ENCODE data around the gene MAN2A2. TPM values are rescaled to one million over a fixed set of nuclear protein-coding genes. Genes with fewer than 3 reads are reported as not detected.

The MAN2A2 gene
- total RNA-seq, 4 donors from 2014 or later, result 76.2 to 188 (median 141) TPM

DNA sequence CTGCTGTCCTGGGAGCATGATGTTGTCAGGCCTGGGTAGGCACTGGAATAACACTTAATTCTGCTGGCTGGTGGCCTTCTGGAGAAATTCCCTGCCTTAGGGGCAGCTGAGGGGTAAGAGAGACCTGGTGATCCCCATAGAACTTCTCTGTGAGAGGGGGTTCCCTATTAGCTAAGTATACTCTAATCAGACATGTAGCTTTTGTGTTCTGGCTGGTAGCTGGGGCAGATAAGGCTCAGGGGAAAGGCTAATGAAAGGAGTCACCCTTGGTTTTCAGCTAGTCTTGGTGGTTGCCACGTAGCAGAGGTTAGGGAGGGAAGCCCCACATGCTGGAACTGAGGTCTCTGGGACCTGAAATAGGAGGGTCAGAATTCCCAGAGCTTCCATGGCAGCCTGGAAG is 30.2 kb downstream of the MAN2A2 start:
- TF ChIP-seq, protein P1, sequence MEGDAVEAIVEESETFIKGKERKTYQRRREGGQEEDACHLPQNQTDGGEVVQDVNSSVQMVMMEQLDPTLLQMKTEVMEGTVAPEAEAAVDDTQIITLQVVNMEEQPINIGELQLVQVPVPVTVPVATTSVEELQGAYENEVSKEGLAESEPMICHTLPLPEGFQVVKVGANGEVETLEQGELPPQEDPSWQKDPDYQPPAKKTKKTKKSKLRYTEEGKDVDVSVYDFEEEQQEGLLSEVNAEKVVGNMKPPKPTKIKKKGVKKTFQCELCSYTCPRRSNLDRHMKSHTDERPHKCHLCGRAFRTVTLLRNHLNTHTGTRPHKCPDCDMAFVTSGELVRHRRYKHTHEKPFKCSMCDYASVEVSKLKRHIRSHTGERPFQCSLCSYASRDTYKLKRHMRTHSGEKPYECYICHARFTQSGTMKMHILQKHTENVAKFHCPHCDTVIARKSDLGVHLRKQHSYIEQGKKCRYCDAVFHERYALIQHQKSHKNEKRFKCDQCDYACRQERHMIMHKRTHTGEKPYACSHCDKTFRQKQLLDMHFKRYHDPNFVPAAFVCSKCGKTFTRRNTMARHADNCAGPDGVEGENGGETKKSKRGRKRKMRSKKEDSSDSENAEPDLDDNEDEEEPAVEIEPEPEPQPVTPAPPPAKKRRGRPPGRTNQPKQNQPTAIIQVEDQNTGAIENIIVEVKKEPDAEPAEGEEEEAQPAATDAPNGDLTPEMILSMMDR (IDR thresholded peaks at IDR 0.05), result no peak
- no peak for TF ChIP-seq POLR2A (IDR thresholded peaks at IDR 0.05)
- H3K27ac ChIP-seq, result no peak overlapping the region
- H3K27me3 ChIP-seq, result no peaks in the 10 kb centered on the region
- DNase-seq, result no peak
- H3K36me3 ChIP-seq, result peaks cover 0 to 9% (median 0%) of the 10 kb centered on the region in 3 donors
- no peak overlapping the region for H3K4me3 ChIP-seq
- peaks cover 3 to 44% (median 15%) of the 10 kb centered on the region in 4 donors for H3K4me1 ChIP-seq
- no peaks in the 10 kb centered on the region for H3K9me3 ChIP-seq

DNA sequence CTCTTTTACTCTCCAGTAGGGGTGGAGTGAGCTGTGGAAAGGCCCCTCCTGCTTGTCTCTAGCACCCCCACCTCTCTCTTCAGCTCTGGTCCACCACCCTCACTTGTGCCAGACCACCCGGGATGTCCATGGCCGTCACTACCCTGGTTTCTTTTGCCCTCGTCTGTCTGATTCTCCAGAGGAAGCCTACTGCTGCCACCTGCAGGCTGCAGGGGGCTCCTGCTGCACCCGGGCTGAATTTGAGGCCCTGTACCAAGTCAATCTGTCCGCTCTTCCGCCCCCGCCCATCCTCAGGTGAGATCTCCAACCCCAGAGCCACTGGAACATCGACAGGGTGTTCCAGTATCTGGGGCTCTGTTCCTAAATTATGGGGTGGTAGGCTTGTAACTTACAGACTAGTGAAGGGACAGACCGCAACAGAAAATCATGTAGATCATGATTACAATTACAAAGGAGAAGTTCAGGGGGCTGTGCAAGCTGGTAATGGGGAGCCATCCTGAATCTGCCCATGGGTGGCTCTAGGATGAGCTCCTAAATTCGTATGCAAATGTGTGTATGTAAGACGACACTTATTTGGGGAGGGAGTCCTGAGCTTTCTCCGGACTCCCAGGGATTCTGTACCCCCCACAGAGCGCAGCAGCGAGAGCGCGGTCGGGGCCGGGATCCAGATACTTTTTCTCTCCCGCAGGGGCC is 31.3 kb downstream of the MAN2A2 start:
- peaks cover 3 to 44% (median 15%) of the 10 kb centered on the region in 4 donors for H3K4me1 ChIP-seq
- peak overlapping the region; percentile 62 to 88 (median 70) for H3K4me3 ChIP-seq
- H3K9me3 ChIP-seq, result no peaks in the 10 kb centered on the region
- TF ChIP-seq, protein P1 (IDR thresholded peaks at IDR 0.05), result peak; percentile 68 to 90 (median 86)
- no peak for TF ChIP-seq POLR2A (IDR thresholded peaks at IDR 0.05)
- DNase-seq, result peak; percentile 90 to 97 (median 93)
- H3K27ac ChIP-seq, result peak overlapping the region; percentile 82 to 86 (median 84)
- H3K36me3 ChIP-seq, result peaks cover 0 to 19% (median 0%) of the 10 kb centered on the region in 3 donors
- H3K27me3 ChIP-seq, result no peaks in the 10 kb centered on the region

DNA sequence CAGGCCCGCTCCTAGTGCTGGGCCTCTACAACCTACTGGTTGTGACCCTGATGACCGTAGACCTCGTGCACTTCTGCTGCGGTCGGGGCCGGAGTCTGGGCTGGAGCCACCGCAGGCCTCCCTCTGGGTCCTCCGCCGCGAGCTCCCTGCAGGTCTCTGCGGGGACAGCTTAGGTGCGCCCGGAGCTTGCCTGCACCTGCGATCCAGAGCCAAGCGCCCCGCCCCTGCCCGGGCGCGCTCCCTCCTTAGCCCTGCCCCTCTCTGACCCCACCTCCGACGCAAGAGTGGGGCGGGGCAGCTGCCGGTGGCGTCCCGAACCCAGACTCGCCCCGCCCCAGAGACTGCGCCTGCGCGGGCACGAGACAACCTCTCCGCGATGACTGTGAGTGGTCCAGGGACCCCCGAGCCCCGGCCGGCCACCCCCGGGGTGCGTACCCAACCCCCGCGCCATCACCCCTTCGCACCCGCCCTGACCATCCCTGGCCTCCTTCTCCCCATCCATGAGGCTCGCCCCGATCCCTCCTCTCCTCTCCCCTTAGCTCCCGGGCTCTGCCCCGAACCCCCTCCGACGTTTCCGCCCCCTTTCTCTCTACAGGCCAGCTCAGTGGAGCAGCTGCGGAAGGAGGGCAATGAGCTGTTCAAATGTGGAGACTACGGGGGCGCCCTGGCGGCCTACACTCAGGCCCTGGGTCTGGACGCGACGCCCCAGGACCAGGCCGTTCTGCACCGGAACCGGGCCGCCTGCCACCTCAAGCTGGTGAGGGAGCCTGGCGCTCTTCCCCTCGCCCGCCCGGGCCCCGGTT is 32.0 kb downstream of the MAN2A2 start, which contains the start of gene UNC45A:
Gene UNC45A (plus strand): TSS at position 337 of the 803 bp plus-strand sequence. CDS start 40 bp downstream, at position 377.
- H3K36me3 ChIP-seq, result peaks cover 0 to 27% (median 0%) of the 10 kb centered on the region in 3 donors
- peaks cover 3 to 44% (median 15%) of the 10 kb centered on the region in 4 donors for H3K4me1 ChIP-seq
- peak; percentile 97 to 98 (median 98) for DNase-seq
- H3K4me3 ChIP-seq, result peak within 1 kb of the TSS; percentile 62 to 88 (median 70)
- no peaks in the 10 kb centered on the region for H3K9me3 ChIP-seq
- TF ChIP-seq POLR2A (IDR thresholded peaks at IDR 0.05), result peak; percentile 93 to 94
- TF ChIP-seq, protein P1 (IDR thresholded peaks at IDR 0.05), result peak in 1 of 6 experiments; percentile 23
- no peaks in the 10 kb centered on the region for H3K27me3 ChIP-seq
- peak within 1 kb of the TSS; percentile 82 to 86 (median 84) for H3K27ac ChIP-seq

DNA sequence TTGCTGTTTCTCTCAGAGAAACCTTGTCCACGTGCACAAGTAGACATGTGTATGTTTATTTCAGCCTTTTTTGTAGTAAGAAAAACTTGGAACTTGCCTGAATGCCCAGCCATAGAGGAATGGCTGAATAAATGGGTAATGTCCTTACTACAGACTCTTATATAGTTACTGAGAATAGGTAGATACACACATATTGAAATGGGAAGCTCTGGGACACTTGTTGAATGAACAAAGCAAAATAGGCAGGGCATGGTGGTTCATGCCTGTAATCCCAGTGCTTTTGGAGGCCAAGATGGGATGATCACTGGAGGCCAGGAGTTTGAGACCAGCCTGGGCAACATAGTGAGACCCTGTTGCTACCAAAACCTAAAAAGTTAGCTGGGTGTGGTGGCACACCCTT is 33.7 kb downstream of the MAN2A2 start:
- Histone ChIP-seq H3K27ac (no peak overlapping the region), H3K4me3 (no peak overlapping the region), H3K9me3 (no peaks in the 10 kb centered on the region), H3K36me3 (peaks cover 0 to 42% (median 0%) of the 10 kb centered on the region in 3 donors), H3K27me3 (no peaks in the 10 kb centered on the region), H3K4me1 (peaks cover 0 to 30% (median 6%) of the 10 kb centered on the region in 4 donors)
- DNase-seq, result no peak
- no peak for TF ChIP-seq POLR2A (IDR thresholded peaks at IDR 0.05)
- TF ChIP-seq, protein P1 (IDR thresholded peaks at IDR 0.05), result no peak

DNA sequence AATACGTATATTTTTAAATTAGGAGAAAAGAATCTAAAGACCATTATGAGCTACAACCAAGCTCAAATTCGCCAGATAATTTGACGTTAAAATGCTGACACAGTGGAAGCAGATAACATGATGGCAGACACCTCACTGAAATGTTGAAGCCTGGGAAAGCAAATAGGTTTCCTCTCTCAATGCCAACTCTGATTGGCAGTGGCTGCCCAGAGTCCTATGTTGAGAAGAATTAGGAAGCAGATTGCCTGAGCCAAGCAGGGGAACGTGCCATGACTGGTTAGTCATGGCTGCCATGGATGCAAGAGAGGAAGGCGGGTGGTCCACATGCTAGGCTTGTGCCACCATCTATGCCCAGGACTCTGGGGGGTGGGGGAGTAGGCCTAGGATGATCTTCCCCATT is 35.2 kb downstream of the MAN2A2 start:
- no peaks in the 10 kb centered on the region for H3K27me3 ChIP-seq
- peaks cover 0 to 57% (median 0%) of the 10 kb centered on the region in 3 donors for H3K36me3 ChIP-seq
- no peak for DNase-seq
- H3K4me1 ChIP-seq, result peaks cover 0 to 29% (median 6%) of the 10 kb centered on the region in 4 donors
- no peaks in the 10 kb centered on the region for H3K9me3 ChIP-seq
- H3K4me3 ChIP-seq, result no peak overlapping the region
- H3K27ac ChIP-seq, result no peak overlapping the region
- no peak for TF ChIP-seq POLR2A (IDR thresholded peaks at IDR 0.05)
- TF ChIP-seq, protein P1 (IDR thresholded peaks at IDR 0.05), result no peak

Data from Peyer's patch (tissue), 4 donors.